ENCODE results near the gene MFAP3.

DNA sequence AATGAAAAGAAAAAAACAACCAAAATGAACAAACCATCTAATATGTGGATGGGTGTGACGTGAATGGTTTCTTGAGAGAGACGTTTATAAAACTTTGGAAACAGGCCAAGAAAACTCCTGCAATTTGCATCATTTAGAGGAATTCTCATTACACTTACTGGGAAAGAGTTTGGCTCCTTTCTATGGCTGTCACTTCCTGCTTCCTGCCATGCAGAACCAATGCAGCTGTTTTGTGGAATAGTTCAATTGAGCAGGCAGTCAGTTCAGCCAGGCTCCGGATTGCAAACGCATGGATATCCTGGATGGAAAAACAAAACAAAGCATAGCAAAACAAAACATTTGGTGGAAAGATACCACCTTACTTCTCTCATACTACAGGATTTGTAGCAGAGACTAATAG, 36.7 kb upstream of the MFAP3 start:
- TF ChIP-seq, protein P1, sequence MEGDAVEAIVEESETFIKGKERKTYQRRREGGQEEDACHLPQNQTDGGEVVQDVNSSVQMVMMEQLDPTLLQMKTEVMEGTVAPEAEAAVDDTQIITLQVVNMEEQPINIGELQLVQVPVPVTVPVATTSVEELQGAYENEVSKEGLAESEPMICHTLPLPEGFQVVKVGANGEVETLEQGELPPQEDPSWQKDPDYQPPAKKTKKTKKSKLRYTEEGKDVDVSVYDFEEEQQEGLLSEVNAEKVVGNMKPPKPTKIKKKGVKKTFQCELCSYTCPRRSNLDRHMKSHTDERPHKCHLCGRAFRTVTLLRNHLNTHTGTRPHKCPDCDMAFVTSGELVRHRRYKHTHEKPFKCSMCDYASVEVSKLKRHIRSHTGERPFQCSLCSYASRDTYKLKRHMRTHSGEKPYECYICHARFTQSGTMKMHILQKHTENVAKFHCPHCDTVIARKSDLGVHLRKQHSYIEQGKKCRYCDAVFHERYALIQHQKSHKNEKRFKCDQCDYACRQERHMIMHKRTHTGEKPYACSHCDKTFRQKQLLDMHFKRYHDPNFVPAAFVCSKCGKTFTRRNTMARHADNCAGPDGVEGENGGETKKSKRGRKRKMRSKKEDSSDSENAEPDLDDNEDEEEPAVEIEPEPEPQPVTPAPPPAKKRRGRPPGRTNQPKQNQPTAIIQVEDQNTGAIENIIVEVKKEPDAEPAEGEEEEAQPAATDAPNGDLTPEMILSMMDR (IDR thresholded peaks at IDR 0.05; ENCODE audit: borderline replicate concordance, extremely low read depth, low read length, poor library complexity, severe bottlenecking): no peak
- TF ChIP-seq EZH2 (IDR thresholded peaks at IDR 0.05; ENCODE audit: borderline replicate concordance, low read depth, low read length, severe bottlenecking): no peak
